Naive thymus-derived CD8-positive, alpha-beta T cell (primary cell): ENCODE measurements around the gene DNAAF8. TPM values are rescaled to one million over a fixed set of nuclear protein-coding genes. Genes with fewer than 3 reads are reported as not detected.

Experiments used
- ATAC-seq, 2 donors: fragments of 150-1000 bp; cut with Tn5 transposase in 1 of 2; sonication (Bioruptor Pico), chemical (Tn5 transposase) in 1 of 2; 1 replicate in 1 of 2; 2 replicates in 1 of 2; pipeline ENCODE4 v1.10.0; 2021; ENCODE audit warnings: mild to moderate bottlenecking in 2 of 2, moderate library complexity in 2 of 2
- POLR2A ChIA-PET: fragments of 350-600 bp; sonication (Branson Sonifier 250); formaldehyde crosslinking; loops from one replicate; lab custom pipeline; 2021; ENCODE audit warnings: antibody characterized with exemption; lab: Charles Lee
- DNase-seq, 10 donors: peaks; one replicate each; pipeline versions ENCODE4 v3.0.0 to v3.0.0-alpha.2; 2020 to 2022
- H3K27ac Mint-ChIP-seq, 10 donors: one replicate each; pipeline ENCODE4 v1.8.0; 2020 to 2022; ENCODE audit warnings: mild to moderate bottlenecking in 10 of 10, mixed read lengths in 10 of 10, moderate library complexity in 4 of 10, inconsistent platforms in 1 of 10
- H3K27me3 Mint-ChIP-seq, 5 donors: one replicate each; pipeline ENCODE4 v1.8.0; 2021 to 2022; ENCODE audit warnings: mixed read lengths in 5 of 5
- H3K36me3 Mint-ChIP-seq, 3 donors: one replicate each; pipeline ENCODE4 v1.8.0; 2020 to 2022; ENCODE audit warnings: mixed read lengths in 3 of 3, mild to moderate bottlenecking in 2 of 3, inconsistent platforms in 1 of 3
- H3K4me1 Mint-ChIP-seq, 4 donors: one replicate each; pipeline ENCODE4 v1.8.0; 2021 to 2022; ENCODE audit warnings: mixed read lengths in 4 of 4
- H3K4me3 Mint-ChIP-seq, 10 donors: one replicate each; pipeline ENCODE4 v1.8.0; 2020 to 2022; ENCODE audit warnings: mild to moderate bottlenecking in 10 of 10, mixed read lengths in 10 of 10, moderate library complexity in 6 of 10, inconsistent platforms in 1 of 10
- H3K9me3 Mint-ChIP-seq, 9 donors: one replicate each; pipeline ENCODE4 v1.8.0; 2020 to 2022; ENCODE audit warnings: mixed read lengths in 9 of 9, mild to moderate bottlenecking in 3 of 9, inconsistent platforms in 1 of 9, moderate library complexity in 1 of 9
- polyA plus RNA-seq, 3 donors: library from polyadenylated mRNA; unstranded; fragments of 300-500 nt; fragmentation: Illumina TruSeq; gene quantifications; one replicate each; pipeline ENCODE4 v1.2.3, GENCODE V29; 2021
- total RNA-seq, 8 experiments: library from RNA in 2 of 8; stranded (reverse) in 2 of 8; gene quantifications; one replicate each; pipeline ENCODE4 v1.2.3 and lab custom pipeline; 2021 to 2026

DNAAF8 gene
- total and polyA plus RNA-seq, 5 experiments from 2014 or later, result 0.26 to 0.48 (median 0.32) TPM; not detected in 1

- H3K36me3 Mint-ChIP-seq, result peaks cover 0 to 22% (median 0%) of the 10 kb centered on the region in 3 donors
- H3K27ac Mint-ChIP-seq, result peak overlapping the region in 9 of 10 donors; percentile 60 to 94 (median 89)
- ATAC-seq (peak; percentile 64 to 82), DNase-seq (peak in 2 of 10 donors; percentile 38 to 42)
- POLR2A ChIA-PET, result interaction anchor here (0.5 to 2.9 kb wide), 8 partner anchors 14 to 1284 kb away, joined by 3 to 26 read pairs (median 3); partner anchors contain the start of genes ANKS3, DNAAF8, ROGDI and ZNF500
- H3K4me3 Mint-ChIP-seq, result peak overlapping the region in 9 of 10 donors; percentile 39 to 89 (median 67)
- no peaks in the 10 kb centered on the region for H3K27me3 Mint-ChIP-seq
- peaks cover 12 to 28% (median 21%) of the 10 kb centered on the region in 4 donors for H3K4me1 Mint-ChIP-seq
- H3K9me3 Mint-ChIP-seq, result no peaks in the 10 kb centered on the region
These were observed 13.8 kb downstream of the DNAAF8 start for GRCh38 chr16:4747906-4748681.

- peaks cover 6 to 22% (median 15%) of the 10 kb centered on the region in 4 donors for H3K4me1 Mint-ChIP-seq
- DNase-seq, result no peak
- peaks cover 0 to 28% (median 0%) of the 10 kb centered on the region in 3 donors for H3K36me3 Mint-ChIP-seq
- no peak for ATAC-seq
- peak overlapping the region in 9 of 10 donors; percentile 60 to 94 (median 89) for H3K27ac Mint-ChIP-seq
- peak overlapping the region in 7 of 10 donors; percentile 18 to 89 (median 67) for H3K4me3 Mint-ChIP-seq
- POLR2A ChIA-PET, result interaction anchor here (0.9 to 2.9 kb wide), 4 partner anchors 12 to 48 kb away, joined by 3 to 26 read pairs (median 5); partner anchors contain the start of genes ANKS3, DNAAF8 and ZNF500
- no peaks in the 10 kb centered on the region for H3K9me3 Mint-ChIP-seq
- H3K27me3 Mint-ChIP-seq, result no peaks in the 10 kb centered on the region
These were observed 14.5 kb downstream of the DNAAF8 start for GRCh38 chr16:4748682-4749411.

- no peak overlapping the region for H3K27ac Mint-ChIP-seq
- POLR2A ChIA-PET, result interaction anchor here (0.9 kb wide), 1 partner anchor 13 kb away, joined by 3 read pairs; no protein-coding TSS in a partner anchor
These were observed 15.4 kb downstream of the DNAAF8 start for GRCh38 chr16:4749700-4750257.

GRCh38 chr16:4750896-4751295, 16.6 kb downstream of the DNAAF8 start:
- Mint-ChIP-seq H3K4me3 (no peak overlapping the region), H3K27ac (peak overlapping the region in 1 of 10 donors; percentile 31)
- ATAC-seq, result no peak

More at GRCh38 chr16:4749700-4750257, 15.4 kb downstream of the DNAAF8 start:
- no peaks in the 10 kb centered on the region for H3K27me3 Mint-ChIP-seq
- H3K4me1 Mint-ChIP-seq, result peaks cover 6 to 22% (median 15%) of the 10 kb centered on the region in 4 donors
- H3K36me3 Mint-ChIP-seq, result peaks cover 0 to 34% (median 2%) of the 10 kb centered on the region in 3 donors
- no peak overlapping the region for H3K4me3 Mint-ChIP-seq
- H3K9me3 Mint-ChIP-seq, result no peaks in the 10 kb centered on the region
- DNase-seq (no peak), ATAC-seq (no peak)

GRCh38 chr16:4752351-4753100, 18.2 kb downstream of the DNAAF8 start:
- Mint-ChIP-seq H3K27me3 (no peaks in the 10 kb centered on the region), H3K4me3 (no peak overlapping the region), H3K36me3 (peaks cover 0 to 56% (median 12%) of the 10 kb centered on the region in 3 donors), H3K4me1 (peaks cover 3 to 13% (median 8%) of the 10 kb centered on the region in 4 donors), H3K27ac (peak overlapping the region in 1 of 10 donors; percentile 21), H3K9me3 (no peaks in the 10 kb centered on the region)
- POLR2A ChIA-PET, result interaction anchor here (0.6 to 1.3 kb wide), 2 partner anchors 18 to 333 kb away, joined by 4 read pairs; partner anchors contain the start of gene DNAAF8
- no peak for ATAC-seq
- no peak for DNase-seq

More at GRCh38 chr16:4750896-4751295, 16.6 kb downstream of the DNAAF8 start:
- no peaks in the 10 kb centered on the region for H3K9me3 Mint-ChIP-seq
- H3K4me1 Mint-ChIP-seq, result peaks cover 6 to 22% (median 15%) of the 10 kb centered on the region in 4 donors
- DNase-seq, result no peak
- POLR2A ChIA-PET, result interaction anchor here (1.6 kb wide), 1 partner anchor 14 kb away, joined by 6 read pairs; no protein-coding TSS in a partner anchor
- no peaks in the 10 kb centered on the region for H3K27me3 Mint-ChIP-seq
- peaks cover 0 to 43% (median 11%) of the 10 kb centered on the region in 3 donors for H3K36me3 Mint-ChIP-seq

- peaks cover 0 to 6% (median 3%) of the 10 kb centered on the region in 4 donors for H3K4me1 Mint-ChIP-seq
- H3K9me3 Mint-ChIP-seq, result no peaks in the 10 kb centered on the region
- DNase-seq, result no peak
- H3K4me3 Mint-ChIP-seq, result no peak overlapping the region
- H3K27ac Mint-ChIP-seq, result peak overlapping the region in 1 of 10 donors; percentile 49
- POLR2A ChIA-PET, result no interaction called here
- no peaks in the 10 kb centered on the region for H3K27me3 Mint-ChIP-seq
- ATAC-seq, result no peak
- H3K36me3 Mint-ChIP-seq, result peaks cover 0 to 63% (median 12%) of the 10 kb centered on the region in 3 donors
These were observed 18.9 kb downstream of the DNAAF8 start for GRCh38 chr16:4753227-4753626.

- no peak for DNase-seq
- POLR2A ChIA-PET, result no interaction called here
- ATAC-seq, result no peak
- H3K27ac Mint-ChIP-seq, result no peak overlapping the region
- H3K4me3 Mint-ChIP-seq, result no peak overlapping the region
- peaks cover 0 to 80% (median 12%) of the 10 kb centered on the region in 3 donors for H3K36me3 Mint-ChIP-seq
- H3K27me3 Mint-ChIP-seq, result no peaks in the 10 kb centered on the region
- no peaks in the 10 kb centered on the region for H3K9me3 Mint-ChIP-seq
- peaks cover 0 to 3% (median 0%) of the 10 kb centered on the region in 4 donors for H3K4me1 Mint-ChIP-seq
These were observed 20.5 kb downstream of the DNAAF8 start for GRCh38 chr16:4754865-4755264.

GRCh38 chr16:4755687-4756086, 21.4 kb downstream of the DNAAF8 start:
- H3K36me3 Mint-ChIP-seq, result peaks cover 0 to 81% (median 12%) of the 10 kb centered on the region in 3 donors
- peaks cover 0 to 5% (median 0%) of the 10 kb centered on the region in 4 donors for H3K4me1 Mint-ChIP-seq
- DNase-seq (no peak), ATAC-seq (no peak)
- H3K27ac Mint-ChIP-seq, result no peak overlapping the region
- H3K4me3 Mint-ChIP-seq, result no peak overlapping the region
- POLR2A ChIA-PET, result no interaction called here
- no peaks in the 10 kb centered on the region for H3K9me3 Mint-ChIP-seq
- no peaks in the 10 kb centered on the region for H3K27me3 Mint-ChIP-seq

GRCh38 chr16:4760221-4760910, 26.0 kb downstream of the DNAAF8 start:
- peaks cover 0 to 86% (median 9%) of the 10 kb centered on the region in 3 donors for H3K36me3 Mint-ChIP-seq
- peak overlapping the region in 3 of 10 donors; percentile 35 to 79 (median 67) for H3K27ac Mint-ChIP-seq
- POLR2A ChIA-PET, result interaction anchor here (0.9 kb wide), 1 partner anchor 66 kb away, joined by 3 read pairs; no protein-coding TSS in a partner anchor
- H3K27me3 Mint-ChIP-seq, result no peaks in the 10 kb centered on the region
- no peak overlapping the region for H3K4me3 Mint-ChIP-seq
- peaks cover 4 to 19% (median 8%) of the 10 kb centered on the region in 4 donors for H3K4me1 Mint-ChIP-seq
- DNase-seq, result no peak
- H3K9me3 Mint-ChIP-seq, result no peaks in the 10 kb centered on the region
- ATAC-seq, result no peak

GRCh38 chr16:4762205-4762604, 27.9 kb downstream of the DNAAF8 start:
- peaks cover 0 to 69% (median 2%) of the 10 kb centered on the region in 3 donors for H3K36me3 Mint-ChIP-seq

GRCh38 chr16:4763791-4764190, 29.5 kb downstream of the DNAAF8 start:
- Mint-ChIP-seq H3K4me1 (peaks cover 18 to 43% (median 30%) of the 10 kb centered on the region in 4 donors), H3K27ac (peak overlapping the region in 3 of 10 donors; percentile 15 to 27 (median 18)), H3K27me3 (no peaks in the 10 kb centered on the region), H3K9me3 (no peaks in the 10 kb centered on the region), H3K4me3 (peak overlapping the region in 1 of 10 donors; percentile 14), H3K36me3 (peaks cover 0 to 55% (median 2%) of the 10 kb centered on the region in 3 donors)
- POLR2A ChIA-PET, result no interaction called here
- DNase-seq (no peak), ATAC-seq (no peak)

More at GRCh38 chr16:4762205-4762604, 27.9 kb downstream of the DNAAF8 start:
- ATAC-seq (no peak), DNase-seq (no peak)
- Mint-ChIP-seq H3K27me3 (no peaks in the 10 kb centered on the region), H3K4me1 (peaks cover 13 to 32% (median 18%) of the 10 kb centered on the region in 4 donors), H3K27ac (peak overlapping the region in 1 of 10 donors; percentile 62), H3K4me3 (no peak overlapping the region), H3K9me3 (no peaks in the 10 kb centered on the region)
- POLR2A ChIA-PET, result interaction anchor here (1.6 kb wide), 1 partner anchor 28 kb away, joined by 4 read pairs; the partner anchor contains the start of genes ANKS3 and DNAAF8
